ENCODE measurements around the gene CHRM5.

Gene CHRM5, protein sequence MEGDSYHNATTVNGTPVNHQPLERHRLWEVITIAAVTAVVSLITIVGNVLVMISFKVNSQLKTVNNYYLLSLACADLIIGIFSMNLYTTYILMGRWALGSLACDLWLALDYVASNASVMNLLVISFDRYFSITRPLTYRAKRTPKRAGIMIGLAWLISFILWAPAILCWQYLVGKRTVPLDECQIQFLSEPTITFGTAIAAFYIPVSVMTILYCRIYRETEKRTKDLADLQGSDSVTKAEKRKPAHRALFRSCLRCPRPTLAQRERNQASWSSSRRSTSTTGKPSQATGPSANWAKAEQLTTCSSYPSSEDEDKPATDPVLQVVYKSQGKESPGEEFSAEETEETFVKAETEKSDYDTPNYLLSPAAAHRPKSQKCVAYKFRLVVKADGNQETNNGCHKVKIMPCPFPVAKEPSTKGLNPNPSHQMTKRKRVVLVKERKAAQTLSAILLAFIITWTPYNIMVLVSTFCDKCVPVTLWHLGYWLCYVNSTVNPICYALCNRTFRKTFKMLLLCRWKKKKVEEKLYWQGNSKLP

GRCh38 chr15:33968224-33968623 is at the start of gene CHRM5:
Gene CHRM5 (plus strand): TSS chr15:33968497. CDS start chr15:34062718, 94,221 bp downstream.
- TF ChIP-seq CTCF (IDR thresholded peaks at IDR 0.05) = no peak

GRCh38 chr15:33923446-33923845 is 44.9 kb upstream of the CHRM5 start:
- no peak for TF ChIP-seq CTCF (IDR thresholded peaks at IDR 0.05)

GRCh38 chr15:33926260-33926659 is 42.0 kb upstream of the CHRM5 start:
- TF ChIP-seq CTCF (IDR thresholded peaks at IDR 0.05) = no peak

GRCh38 chr15:33932734-33933133 is 35.6 kb upstream of the CHRM5 start:
- no peak for TF ChIP-seq CTCF (IDR thresholded peaks at IDR 0.05)

GRCh38 chr15:33934396-33934795 is 33.9 kb upstream of the CHRM5 start:
- no peak for TF ChIP-seq CTCF (IDR thresholded peaks at IDR 0.05)

DNA sequence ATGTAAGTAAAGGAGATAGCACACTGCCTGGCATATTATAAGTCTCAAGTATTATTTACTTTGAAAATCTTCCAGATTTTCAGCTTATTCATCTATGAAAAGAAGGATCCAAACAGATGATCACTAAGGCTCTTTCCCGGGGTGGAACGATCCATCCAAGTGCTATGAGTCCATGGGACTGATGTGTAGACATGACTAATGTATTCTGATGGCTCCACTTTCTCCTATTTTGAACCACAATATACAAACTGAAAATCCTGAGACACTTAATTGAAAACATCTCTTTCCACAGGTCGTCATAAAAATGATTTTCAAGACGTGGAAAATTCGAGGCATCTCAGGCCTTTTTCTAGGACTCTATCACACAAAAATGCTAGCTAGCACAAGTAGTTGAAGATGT is 33.4 kb upstream of the CHRM5 start:
- no peak for TF ChIP-seq CTCF (IDR thresholded peaks at IDR 0.05)

- no peak for TF ChIP-seq CTCF (IDR thresholded peaks at IDR 0.05)
Measured at GRCh38 chr15:33941279-33942063, 26.8 kb upstream of the CHRM5 start.

All from LNCAP (cell line).